GM19455 (cell line): ENCODE measurements around the gene HNRNPC.
"Not testable (repeated sequence)": the region's sequence is repeated elsewhere in the genome, so short reads cannot be mapped to it uniquely, and the experiment has no call there.

Source experiments
- ATAC-seq: cut with Tn5 transposase; IDR thresholded peaks from one replicate; pipeline ENCODE4 v1.9.1; 2021; ENCODE audit not compliant: unreplicated experiment

HNRNPC gene

DNA sequence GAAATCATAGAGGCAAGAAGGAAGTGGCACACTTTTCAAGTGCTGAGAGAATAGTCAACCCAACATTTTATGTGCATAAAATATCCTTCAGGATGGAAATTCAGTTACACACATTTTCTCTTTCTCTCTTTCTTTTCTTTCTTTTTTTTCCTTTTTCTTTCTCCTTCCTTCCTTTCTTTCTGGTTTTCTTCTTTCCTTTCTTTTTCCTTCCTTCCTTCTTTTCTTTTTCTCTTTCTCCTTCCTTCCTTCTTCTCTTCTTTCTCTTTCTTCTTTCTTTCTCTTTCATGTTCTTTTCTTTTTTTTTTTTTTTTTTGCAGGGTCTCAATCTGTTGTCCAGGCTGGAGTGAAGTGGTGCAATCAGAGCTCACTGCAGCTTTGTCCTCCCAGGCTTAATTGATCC, 74.6 kb downstream of the HNRNPC start:
- ATAC-seq, result no peak

DNA sequence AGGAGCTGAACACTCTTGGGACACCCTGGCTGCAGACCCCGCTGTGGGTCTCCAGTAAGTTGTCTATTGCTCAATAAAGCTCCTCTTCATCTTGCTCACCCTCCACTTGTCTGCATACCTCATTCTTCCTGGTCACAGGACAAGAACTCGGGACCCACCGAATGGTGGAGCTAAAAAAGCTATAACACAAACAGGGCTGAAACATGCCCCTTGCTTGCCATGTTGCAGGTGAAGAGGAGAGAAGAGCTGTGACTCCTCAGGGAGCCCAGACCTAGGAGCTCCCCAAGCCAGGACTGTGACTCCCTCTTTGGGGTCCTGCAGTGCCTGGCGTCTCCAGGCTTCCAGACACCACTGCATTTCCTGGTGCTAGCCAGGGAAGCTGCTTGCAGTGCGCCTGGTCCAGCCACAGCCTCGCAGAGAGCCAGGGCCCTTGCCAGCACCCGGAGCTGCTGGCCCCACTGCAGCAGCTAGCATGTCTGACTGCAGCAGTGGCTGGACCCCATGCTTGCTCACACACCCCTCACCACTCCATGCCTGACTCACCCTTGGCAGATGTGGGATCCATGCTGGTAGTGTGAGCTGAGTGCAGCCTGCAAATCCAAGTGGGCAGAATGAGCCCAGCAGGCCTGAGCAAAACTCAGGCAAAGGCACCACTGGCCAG, 76.2 kb downstream of the HNRNPC start:
- no peak for ATAC-seq

DNA sequence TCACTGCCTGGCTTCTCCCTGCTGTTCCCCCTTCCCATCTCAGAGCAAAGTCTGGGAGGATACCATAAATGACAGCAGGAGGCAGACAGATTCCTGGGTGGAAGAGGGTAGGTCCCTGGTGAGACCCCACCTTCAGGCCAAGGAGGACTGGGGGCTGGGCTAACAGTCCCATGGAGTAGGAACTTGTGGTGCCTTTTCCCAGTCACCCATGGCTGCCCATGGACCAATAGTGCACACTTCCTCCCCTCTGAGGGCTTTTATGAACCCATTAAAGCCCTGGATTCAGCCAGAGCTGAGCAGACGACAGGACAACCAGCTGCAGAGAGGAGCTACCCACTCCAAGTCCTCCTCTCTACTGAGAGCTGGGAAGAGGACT, 76.8 kb downstream of the HNRNPC start:
- ATAC-seq, result no peak

DNA sequence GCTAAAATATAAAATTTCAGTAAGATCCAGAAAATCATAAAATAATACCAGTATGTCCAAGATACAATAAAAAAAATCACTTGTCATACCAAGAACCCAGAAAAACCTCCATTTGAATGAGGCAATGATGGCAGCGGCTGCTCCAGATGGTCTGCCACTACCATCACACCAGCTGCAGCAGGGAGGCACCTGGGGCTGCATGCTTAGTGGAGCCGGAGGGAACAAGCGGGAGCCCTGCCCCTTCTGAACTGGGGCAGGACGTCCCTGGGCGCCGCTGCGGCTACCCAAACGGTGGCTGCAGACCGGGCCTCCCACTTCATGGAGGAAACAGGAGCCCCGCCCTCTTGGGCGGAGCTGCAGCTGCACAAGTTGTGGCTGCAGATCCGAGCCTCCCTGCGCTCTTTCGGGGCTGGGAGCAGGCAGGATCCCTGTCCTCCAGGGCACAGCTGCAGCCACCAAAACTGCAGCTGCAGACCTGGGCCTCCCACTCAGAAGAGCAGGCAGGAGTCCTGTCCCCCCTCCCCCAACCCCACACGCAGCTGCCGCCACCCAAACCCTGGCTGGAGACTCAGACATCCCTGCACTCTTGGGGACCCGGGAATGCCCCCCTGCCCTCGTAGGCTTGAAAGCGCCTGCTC, 77.3 kb downstream of the HNRNPC start:
- no peak for ATAC-seq

DNA sequence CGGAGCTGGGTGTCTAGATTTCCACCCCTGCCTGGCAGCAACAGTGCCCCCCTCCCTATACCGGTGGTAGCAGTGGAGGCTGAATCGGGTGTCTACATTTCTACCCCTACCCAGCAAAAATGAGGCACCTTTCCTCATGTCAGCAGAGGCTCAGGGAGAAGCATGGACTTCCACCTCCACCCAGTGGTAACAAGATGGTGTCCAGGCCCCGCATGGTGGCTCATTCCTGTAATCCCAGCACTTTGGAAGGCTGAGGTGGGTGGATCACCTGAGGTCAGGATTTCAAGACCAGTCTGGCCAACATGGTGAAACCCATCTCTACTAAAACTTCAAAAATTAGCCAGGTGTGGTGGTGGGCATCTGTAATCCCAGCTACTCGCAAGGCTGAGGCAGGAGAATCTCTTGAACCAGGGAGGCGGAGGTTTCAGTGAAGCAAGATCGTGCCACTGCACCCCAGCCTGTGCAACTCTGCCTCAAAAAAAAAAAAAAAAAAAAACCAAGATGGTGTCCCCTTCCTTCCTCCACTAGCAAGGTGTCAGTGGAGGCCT, 77.9 kb downstream of the HNRNPC start:
- no peak for ATAC-seq

DNA sequence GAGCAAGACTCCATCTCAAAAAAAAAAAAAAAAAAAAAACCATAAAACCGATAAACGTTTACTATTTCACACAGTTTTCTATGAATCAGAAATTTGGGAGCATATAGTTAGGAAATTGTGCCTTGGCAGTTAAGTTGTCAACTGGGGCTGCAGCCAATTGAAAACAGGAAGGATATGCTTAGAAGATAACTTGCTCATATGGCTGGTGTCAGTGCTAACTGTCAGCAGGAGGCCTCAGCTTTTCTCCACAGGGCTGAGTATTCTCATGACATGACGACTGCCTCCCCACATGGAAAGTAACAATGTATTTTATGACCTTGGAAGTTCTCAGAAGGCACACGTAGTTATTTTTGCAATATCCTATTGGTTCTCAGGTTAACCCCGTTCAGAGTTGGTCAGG, 83.8 kb downstream of the HNRNPC start:
- no peak for ATAC-seq

DNA sequence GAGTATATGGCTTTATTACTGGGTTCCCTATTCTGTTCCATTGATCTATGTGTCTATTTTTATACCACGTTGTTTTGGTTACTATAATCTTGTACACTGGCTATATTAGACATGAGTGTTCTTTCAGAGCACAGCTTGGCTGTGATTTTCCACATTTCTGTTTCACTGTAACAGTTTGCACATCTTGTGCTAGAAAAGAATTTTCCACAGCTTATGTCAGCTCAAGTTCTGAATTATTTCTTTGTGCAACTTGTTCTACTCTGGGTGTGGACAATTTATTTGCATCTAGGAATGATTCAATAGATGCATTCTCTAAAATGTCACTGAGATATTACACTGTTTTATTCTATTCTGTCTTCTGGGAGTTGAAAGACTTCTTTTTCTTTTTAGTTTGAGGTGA, 85.0 kb downstream of the HNRNPC start:
- no peak for ATAC-seq

DNA sequence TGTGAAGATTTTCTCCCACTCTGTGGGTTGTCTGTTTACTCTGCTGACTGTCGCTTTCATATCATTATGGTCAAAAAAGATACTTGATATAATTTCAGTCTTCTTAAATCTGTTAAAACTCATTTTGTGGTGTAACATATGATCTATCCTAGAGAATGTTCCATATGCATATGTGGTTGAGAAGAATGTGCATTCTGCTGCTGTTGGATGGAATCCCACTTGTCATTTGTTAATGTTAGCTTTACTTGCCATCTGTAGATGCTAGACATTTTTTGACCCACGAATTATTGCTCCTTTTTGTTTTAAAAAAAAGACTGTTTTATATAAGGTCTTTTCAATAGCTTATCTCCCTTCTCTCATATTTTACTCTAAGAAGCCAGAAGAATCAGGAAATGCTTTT, 87.1 kb downstream of the HNRNPC start:
- no peak for ATAC-seq

DNA sequence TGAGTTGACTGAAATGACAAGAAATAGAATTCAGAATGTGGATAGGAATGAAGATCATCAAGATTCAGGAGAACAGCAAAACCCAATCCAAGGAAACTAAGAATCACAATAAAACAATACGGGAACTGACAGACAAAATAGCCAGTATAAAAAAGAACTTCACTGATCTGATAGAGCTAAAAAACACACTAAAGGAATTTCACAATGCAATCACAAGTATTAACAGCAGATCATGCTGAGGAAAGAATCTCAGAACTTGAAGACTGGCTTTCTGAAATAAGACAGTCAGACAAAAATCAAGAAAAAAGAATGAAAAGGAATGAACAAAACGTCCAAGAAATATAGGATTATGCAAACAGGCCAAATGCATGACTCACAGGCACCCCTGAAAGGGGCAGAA, 98.1 kb downstream of the HNRNPC start:
- ATAC-seq, result no peak

DNA sequence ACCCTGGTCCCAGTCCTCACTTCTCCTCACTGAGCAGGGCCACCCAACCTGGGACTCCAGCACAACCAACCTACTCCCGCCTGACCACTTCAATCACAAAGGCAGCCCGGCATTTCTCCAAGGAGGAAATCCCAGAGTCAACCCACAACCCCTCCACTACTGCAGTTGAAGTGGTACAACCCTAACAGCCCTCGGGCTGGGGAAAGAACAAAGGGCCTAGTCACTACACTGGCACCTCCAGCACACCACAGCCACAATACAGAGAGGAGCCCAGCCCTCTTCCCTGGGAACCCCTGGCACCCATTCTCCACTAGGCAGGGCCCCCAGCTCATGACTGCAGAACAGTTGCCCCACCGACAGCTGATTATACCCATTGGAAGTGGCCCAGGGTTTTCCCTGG, 99.7 kb downstream of the HNRNPC start:
- ATAC-seq, result no peak

DNA sequence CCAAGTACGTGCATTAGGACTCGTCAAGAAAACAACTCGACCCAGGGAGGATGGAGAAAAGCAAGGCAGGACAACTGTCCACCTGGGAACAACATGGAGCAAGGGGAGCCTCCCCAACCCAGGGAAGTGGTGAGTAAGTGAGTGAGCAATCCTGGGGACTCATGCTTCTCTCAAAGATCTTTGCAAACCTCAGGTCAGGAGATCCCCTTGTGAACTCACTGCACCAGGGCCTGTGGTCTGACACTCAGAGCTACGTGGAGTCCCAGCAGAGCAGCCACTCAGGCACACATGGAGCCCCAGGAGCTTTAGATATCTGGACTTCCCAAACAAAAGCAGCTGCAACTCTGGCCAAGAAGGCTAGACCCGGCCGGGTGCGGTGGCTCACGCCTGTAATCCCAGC, 101.2 kb downstream of the HNRNPC start:
- ATAC-seq, result no peak

DNA sequence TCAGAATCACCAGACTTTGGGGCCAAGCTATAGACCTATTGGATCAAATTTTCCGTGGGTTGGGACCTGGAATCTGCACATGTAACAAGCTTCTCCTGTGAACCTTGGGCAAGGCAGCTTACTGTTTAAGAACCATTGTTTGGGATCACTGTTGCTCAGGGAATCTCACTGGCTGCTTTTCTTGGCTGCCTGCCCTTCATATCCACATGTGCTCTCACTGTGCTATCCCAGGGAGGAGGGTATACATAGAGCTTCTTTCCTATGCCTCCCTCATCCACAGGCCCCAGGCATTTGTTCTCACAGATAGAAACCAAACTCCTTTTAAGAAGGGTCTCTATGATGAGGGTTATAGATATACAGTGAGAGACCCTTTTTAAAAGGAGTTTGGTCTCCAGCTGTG, 103.6 kb downstream of the HNRNPC start:
- not testable (repeated sequence) for ATAC-seq

DNA sequence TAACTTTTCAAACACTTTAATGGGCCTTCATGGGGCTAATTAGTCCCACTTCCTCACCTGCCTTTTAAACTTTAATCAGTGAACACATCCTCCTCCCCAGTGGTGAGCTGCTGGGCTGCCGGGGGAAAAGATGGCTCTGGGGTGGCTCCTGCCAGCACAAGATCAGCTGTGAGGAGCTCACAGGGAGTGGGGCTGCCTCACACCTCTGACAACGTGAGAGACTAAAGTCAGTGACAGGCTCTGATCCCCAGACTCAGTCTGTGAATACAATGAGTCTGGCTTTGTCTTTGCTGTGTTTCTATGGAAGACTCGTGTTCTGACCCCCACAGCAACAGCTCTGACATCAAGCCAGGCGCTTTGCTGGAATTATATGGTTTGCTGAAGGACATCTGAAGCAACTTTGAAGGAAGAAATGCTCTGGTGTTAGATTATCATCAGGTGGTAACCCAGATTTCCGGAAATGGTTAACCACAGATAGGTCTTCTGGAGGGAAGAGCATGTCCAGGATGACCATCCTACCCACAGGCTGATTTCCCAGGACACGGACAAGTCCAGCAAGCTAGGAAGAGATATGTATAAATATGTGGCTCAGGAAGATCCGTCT, 104.1 kb downstream of the HNRNPC start:
- not testable (repeated sequence) for ATAC-seq

DNA sequence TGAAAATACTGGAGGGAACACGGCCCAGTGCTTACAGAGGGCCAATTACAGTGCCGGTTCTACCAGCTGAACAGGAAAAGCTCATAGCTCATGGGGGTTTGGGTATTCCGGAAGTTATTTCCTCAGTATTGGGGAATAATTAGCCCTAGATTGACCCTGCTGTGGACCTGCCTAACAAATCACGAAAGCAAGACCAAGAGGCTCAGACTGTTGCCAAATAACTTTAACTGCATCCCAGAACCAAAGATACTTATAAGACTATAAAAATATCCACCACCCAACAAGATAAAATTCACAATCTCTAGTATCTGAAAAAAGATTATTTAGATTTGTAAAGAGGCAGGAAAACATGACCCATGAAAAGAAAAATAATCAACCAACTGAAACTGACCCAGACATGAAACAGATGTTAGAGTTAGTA, 105.4 kb downstream of the HNRNPC start:
- ATAC-seq, result no peak

DNA sequence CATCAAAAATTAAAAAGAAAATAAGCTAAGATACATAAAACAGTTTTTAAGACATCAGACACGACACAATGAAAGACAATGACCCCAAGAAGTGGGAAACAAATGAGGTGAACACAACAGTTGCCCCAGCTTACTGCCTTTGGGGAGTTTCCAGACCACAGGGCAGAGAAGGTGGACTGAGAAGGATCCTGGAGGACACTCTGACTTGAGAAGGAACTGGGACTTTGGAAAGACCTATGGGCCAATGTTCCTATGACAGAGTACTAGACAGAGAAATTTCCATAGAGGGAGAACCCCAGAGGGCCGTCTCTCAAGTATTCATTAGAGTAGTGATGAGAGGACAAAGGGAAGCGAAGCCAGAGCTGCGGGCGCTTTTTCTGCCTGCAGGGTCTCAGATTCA, 107.2 kb downstream of the HNRNPC start:
- no peak for ATAC-seq

DNA sequence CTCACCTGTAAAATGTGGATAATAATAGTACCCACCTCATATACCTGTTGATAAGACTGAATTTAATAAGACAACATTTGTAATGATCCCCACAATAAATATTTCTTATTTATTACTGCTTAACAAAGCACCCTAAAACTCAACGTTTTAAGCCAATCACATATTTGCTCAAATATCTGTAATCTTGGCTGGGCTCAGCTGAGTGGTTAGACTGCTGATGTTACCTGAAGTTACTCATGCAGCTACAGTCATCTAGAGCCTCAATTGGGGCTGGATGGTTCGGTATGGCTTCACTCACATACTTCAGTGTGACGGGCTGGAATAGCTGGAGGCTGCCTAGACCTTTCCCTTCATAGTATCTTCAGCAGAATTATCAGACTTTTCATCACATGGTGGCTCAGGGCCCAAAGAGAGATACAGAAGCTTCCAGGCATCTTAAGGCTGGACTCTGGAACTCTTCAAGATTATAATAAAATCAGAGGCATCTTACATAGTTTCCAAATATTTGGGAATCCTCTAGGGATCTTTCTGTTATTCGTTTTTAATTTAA, 109.1 kb downstream of the HNRNPC start:
- ATAC-seq, result no peak
